Activated CD4-positive, alpha-beta T cell treated with anti-CD3 and anti-CD28 coated beads, Interleukin-2, amount 50 U/mL, for 4 hours (primary cell): ENCODE data around the gene CPZ.
"Not testable (repeated sequence)": the region's sequence is repeated elsewhere in the genome, so short reads cannot be mapped to it uniquely, and the experiment has no call there.

ENCODE experiments used
- DNase-seq, 2 experiments: peaks; one replicate each; pipeline ENCODE4 v3.0.0-alpha.2; 2020

The CPZ gene

GRCh38 chr4:8641931-8642650 lies 49.5 kb downstream of the CPZ start:
- DNase-seq, result no peak

GRCh38 chr4:8642651-8643321 lies 50.2 kb downstream of the CPZ start:
- no peak for DNase-seq

- no peak for DNase-seq
These were observed 50.9 kb downstream of the CPZ start for GRCh38 chr4:8643441-8643840.

GRCh38 chr4:8643986-8644385 lies 51.4 kb downstream of the CPZ start:
- no peak for DNase-seq

DNA sequence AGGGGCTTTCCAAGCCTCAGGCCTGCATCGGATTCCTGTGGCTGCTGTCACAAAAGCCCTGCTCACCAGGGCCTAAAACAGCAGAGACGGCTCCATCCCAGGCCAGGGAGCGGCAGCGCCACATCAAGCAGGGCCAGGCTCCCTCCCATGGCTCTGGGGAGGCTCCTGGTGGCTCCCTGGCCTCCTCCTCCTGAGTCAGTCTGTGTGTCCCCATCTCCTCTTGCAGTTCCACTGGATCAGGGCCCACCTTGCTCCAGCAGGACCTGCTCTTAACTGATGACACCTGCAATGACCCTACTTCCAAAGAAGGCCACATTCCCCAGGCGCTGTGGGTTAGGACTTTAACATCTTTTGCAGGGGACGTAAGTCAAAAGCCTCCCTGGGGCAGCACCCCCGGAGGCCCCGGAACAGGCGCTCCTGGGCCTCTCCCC lies 51.9 kb downstream of the CPZ start:
- DNase-seq, result no peak

DNA sequence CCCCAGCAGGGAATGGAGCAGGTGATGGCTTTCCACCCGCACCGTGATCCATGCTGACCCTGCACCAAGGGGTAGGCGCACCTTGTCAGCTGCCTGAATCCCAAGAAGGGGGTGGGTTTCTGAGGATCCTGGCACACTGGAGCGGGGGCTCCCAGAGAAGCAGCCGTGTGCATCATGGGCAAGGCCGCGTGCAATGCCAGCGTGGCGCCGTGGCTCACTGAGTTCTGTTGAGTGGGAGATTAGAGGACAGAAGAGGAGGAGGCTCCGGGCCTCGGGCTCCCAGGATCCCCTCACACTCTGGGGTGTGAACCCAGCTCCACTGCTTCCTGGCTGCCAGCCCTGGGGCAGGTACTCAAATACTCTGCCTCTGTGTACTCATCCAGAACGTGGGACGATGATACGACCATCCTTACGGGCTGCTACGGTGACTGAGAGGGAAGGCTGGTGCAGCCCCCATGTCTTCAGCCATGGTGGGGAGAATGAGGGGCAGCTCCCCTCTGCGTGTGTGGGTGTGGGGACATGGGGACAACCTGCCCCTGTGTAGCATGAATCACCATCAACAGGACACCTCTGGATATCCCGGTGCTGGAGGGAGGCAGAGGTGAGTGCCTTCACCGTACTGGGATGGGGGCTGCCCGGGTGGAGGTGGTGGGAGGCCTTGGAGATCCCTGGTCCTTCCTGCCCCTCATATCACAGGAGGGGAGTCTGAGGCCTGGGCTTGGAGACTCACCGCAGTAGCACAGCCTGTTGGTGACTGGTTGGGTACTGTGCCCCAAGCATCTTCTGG lies 52.6 kb downstream of the CPZ start:
- DNase-seq, result no peak

- no peak for DNase-seq
These were observed 53.2 kb downstream of the CPZ start for GRCh38 chr4:8645753-8646124.

DNA sequence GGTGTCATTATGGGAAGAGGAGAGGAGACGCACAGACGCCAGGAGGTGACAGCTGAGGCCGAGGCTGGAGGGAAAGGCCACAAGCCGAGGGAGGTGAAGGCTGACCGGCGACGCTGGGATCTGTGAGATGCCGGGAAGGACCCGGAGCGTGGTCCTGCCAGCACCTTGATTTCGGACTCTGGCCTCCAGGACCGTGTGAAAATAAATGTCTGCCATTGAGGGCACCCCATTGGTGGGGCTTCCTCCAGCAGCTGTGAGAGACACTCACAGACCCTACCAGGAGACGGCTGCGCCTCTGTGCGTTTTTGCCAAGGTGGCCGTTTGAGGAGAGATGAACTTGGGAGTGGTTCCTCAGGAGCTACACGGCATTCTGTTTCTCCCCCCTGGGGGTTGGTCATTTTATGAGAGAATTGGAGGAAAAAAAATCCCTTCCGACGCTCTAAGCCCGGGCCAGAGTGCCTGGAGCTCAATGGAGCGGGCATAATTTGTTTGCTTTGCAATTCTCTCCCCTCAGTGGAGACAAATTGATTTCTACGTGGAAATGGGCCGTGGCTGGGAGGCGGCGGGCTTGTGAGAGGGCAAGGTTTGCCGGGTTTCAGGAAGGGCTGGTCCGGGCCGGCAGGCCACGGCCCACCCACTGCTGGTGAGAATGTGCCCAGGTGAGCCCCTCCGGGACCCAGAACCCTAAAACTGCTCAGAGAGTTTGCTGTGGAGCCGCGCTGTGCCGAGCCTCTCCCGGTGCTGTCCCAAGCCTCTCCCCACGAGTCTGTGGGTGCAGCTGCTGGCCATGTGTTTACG lies 53.9 kb downstream of the CPZ start:
- DNase-seq, result no peak

DNA sequence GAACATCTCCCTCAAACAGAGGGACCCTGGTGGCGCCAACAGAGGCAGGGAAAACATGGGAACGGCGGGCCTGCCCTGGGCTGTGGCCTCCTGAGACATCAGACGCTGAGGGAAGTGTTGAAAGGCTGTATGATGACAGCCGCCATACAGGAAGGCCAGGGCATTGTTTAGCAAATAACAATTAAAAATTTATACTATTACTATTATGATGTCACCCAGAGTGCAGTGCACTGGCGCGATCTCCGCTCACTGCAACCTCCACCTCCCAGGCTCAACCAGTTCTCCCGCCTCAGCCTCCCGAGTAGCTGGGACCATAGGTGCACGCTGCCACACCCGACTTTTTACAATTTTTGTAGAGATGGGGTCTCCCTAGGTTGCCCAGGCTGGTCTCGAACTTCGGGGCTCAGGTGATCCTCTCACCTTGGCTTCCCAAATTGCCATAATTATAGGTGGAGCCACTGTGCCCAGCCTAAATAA lies 54.6 kb downstream of the CPZ start:
- no peak for DNase-seq

GRCh38 chr4:8647626-8648025 lies 55.1 kb downstream of the CPZ start:
- DNase-seq, result no peak

- DNase-seq, result no peak
These were observed 55.7 kb downstream of the CPZ start for GRCh38 chr4:8648296-8648695.

DNA sequence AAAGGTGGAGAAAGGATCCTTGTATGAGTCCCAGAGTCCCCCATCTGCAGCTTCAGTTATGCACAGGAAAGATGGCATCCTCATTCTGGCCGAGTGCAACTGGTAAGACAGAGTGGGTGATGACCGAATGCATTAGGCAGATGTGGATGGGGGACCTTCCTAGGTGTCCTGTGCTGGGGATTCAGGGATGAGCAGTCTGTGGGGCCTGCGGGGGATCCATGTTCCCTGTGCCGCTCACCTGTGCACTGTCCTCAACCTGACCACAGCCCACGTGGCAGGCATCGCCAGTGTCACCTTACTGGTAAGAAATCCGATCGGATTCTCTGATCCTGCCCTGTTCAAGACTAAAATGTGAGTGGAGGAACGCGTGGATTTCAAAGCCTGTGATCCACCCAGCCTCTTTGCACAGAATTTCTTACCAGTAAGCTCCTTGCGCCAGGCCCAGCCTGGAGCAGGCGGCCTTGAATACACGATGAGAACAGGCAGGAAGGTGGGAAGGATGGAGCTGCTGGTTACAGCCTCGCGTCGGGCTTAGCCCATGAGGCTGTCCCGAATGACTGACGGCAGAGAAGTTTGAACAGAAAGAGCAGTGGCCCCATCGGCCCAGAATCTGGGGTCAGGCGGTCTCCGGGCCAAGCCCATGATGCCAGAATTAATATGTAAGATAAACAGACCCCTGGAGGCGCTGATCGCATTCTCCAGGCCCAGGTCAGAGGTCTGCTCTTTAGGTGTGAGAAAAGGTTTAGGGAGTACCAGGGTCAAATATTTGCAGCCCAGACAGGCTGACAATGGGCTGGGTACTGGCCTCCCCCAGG lies 56.5 kb downstream of the CPZ start:
- no peak for DNase-seq

DNA sequence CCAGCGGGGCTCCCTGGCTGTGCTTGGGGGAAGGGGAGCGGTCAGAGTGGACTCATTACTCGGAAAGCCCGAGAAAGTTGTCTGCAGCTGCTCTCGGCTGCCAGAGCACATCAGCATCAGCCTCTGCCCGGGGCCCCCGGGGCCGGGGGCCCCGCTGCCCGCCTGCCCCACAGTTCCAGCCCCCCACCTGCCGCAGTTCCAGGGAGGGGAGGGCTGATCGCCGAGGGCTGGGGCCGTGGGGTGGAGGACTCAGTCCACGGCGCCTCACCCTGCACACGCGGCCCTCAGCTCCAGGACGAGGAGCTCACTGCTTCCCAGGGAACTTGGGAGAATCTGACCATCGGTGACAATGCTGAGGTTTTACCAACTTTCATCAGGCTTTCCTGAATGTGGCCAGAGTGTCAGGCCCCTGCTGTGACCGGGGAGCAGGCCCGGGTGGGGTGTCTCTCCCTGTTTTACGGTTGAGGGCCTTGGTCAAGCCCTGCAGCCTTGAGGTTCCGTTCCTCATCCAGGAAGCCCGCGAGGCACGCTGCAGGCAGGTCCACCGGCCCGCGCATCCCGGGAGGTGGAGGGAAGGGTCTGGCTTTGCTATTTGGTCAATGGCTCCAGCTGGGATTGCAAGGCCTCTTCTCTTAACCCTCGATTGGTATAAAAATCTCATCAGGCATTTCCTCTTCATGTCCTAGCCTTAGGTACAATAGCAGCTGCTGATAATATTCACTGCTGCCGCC lies 57.2 kb downstream of the CPZ start:
- no peak for DNase-seq

GRCh38 chr4:8651661-8652180 lies 59.2 kb downstream of the CPZ start:
- DNase-seq, result no peak

DNA sequence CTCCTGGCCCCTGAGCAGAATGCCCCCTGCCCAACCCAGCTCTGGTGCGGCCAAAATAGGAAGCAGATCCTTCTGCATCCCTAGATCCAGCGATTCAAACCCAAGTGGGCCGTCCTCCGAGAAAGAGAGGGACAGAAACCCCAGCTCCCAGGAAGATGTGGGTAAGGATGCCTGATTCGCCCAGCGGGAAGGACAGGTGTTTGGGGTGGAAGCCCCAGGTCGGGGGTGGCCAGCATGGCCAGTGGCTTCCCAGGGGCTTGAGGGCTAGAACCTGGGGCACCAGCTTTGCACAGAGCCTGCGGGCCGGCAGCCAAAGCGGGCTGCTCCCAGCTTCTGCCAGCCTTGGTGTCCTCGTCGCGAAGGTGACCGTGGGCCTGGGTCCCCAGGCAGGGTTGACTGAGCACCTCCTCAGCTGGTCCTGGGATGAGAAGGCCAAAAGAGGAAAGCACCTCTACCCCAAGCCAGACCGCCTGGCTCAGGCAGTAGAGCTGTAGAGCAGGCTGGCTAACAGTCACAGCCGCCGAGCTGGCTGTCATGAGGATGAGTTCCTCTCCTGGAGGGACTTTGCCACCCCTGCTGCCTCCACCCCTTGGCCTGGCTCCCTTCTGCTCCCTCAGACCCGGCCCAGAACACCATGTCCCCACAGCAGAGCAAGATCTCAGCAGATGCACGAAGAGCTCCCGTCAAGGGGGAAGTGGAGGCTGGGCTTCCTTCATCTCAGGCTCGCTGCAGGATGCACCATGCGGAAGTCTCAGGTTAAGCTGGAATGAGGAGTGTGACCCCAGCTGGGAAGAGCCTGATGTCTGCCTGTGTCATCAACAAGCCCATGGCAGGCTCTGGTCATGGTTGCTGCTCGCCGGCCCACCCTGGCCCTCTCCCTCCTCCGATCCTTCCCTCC lies 59.9 kb downstream of the CPZ start:
- DNase-seq, result no peak

- no peak for DNase-seq
These were observed 60.9 kb downstream of the CPZ start for GRCh38 chr4:8653326-8654000.

DNA sequence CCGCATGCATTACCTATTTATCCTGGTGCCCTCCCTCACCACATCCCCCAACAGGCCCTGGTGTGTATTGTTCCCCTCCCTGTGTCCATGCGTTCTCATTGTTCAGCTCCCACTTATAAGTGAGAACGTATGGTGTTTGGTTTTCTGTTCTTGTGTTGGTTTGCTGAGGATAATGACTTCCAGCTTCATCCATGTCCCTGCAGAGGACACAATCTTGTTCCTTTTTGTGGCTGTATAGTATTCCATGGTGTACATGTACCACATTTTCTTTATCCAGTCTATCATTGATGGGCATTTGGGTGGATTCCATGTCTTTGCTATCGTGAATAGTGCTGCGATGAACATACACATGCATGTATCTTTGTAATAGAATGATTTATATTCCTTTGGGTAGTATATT lies 61.6 kb downstream of the CPZ start:
- DNase-seq, result not testable (repeated sequence)

GRCh38 chr4:8655411-8656184 lies 63.0 kb downstream of the CPZ start:
- no peak for DNase-seq

GRCh38 chr4:8656185-8656517 lies 63.6 kb downstream of the CPZ start:
- no peak for DNase-seq
